Mesenchymal stem cell (in vitro differentiated cells and primary cell): ENCODE data around the gene KIRREL3.

ENCODE experiments used
- DNase-seq: peaks from one replicate; pipeline ENCODE4 v3.0.0-alpha.2; 2013
- H2AFZ ChIP-seq: one replicate; pipeline ENCODE4 v1.6.1; 2013; ENCODE audit warnings: low read depth, mild to moderate bottlenecking, control low read depth, inconsistent platforms, low read length, moderate library complexity
- H2AK5ac ChIP-seq: 2 replicates; pipeline ENCODE4 v1.6.1; 2013; ENCODE audit warnings: low read length, moderate library complexity, mild to moderate bottlenecking, inconsistent platforms; ENCODE audit not compliant: severe bottlenecking
- H2BK120ac ChIP-seq: one replicate; pipeline ENCODE4 v1.6.1; 2013; ENCODE audit warnings: low read depth, mild to moderate bottlenecking, inconsistent platforms, low read length, moderate library complexity
- H2BK12ac ChIP-seq, 2 experiments: one replicate each; pipeline ENCODE4 v1.6.1; 2013; ENCODE audit warnings: inconsistent platforms in 2 of 2, low read length in 2 of 2, mild to moderate bottlenecking in 2 of 2, moderate library complexity in 2 of 2, control low read depth in 1 of 2
- H2BK15ac ChIP-seq: one replicate; pipeline ENCODE4 v1.6.1; 2013; ENCODE audit warnings: mild to moderate bottlenecking, low read depth, inconsistent platforms; ENCODE audit not compliant: poor library complexity, severe bottlenecking
- H2BK5ac ChIP-seq: 2 replicates; pipeline ENCODE4 v1.6.1; 2013; ENCODE audit warnings: low read depth, mild to moderate bottlenecking, low read length, control low read depth, inconsistent platforms; ENCODE audit not compliant: poor library complexity, severe bottlenecking
- H3K14ac ChIP-seq, 2 experiments: one replicate each; pipeline ENCODE4 v1.6.1; 2013; ENCODE audit warnings: inconsistent platforms in 2 of 2, low read length in 2 of 2, control low read depth in 1 of 2, mild to moderate bottlenecking in 1 of 2, moderate library complexity in 1 of 2
- H3K18ac ChIP-seq, 2 experiments: one replicate each; pipeline ENCODE4 v1.6.1; 2013; ENCODE audit warnings: inconsistent platforms in 2 of 2, low read length in 2 of 2, control low read depth in 1 of 2, low read depth in 1 of 2, mild to moderate bottlenecking in 1 of 2
- H3K23ac ChIP-seq, 2 experiments: one replicate each; pipeline ENCODE4 v1.6.1; 2013; ENCODE audit warnings: inconsistent platforms in 2 of 2, low read length in 2 of 2, mild to moderate bottlenecking in 2 of 2, moderate library complexity in 2 of 2, control low read depth in 1 of 2
- H3K27ac ChIP-seq: 2 replicates; pipeline ENCODE4 v1.5.1; 2013; ENCODE audit warnings: mild to moderate bottlenecking, moderate library complexity, low read length, control low read depth, inconsistent platforms; ENCODE audit not compliant: poor library complexity, severe bottlenecking
- H3K27me3 ChIP-seq, 2 experiments: 2 replicates each; pipeline versions ENCODE4 v1.6.1 to v1.7.0; 2013; ENCODE audit warnings: low read length in 2 of 2, mild to moderate bottlenecking in 2 of 2, moderate library complexity in 2 of 2, control low read depth in 1 of 2, inconsistent platforms in 1 of 2; ENCODE audit not compliant: control insufficient read depth in 1 of 2, insufficient read depth in 1 of 2
- H3K36me3 ChIP-seq, 2 experiments: 2 replicates each; pipeline versions ENCODE4 v1.6.1 to v1.7.0; 2013; ENCODE audit warnings: low read length in 2 of 2, control low read depth in 1 of 2, inconsistent platforms in 1 of 2, low read depth in 1 of 2, mild to moderate bottlenecking in 1 of 2; ENCODE audit not compliant: insufficient read depth in 2 of 2, control insufficient read depth in 1 of 2
- H3K4ac ChIP-seq, 2 experiments: one replicate each; pipeline ENCODE4 v1.6.1; 2013; ENCODE audit warnings: inconsistent platforms in 2 of 2, low read length in 2 of 2, mild to moderate bottlenecking in 2 of 2, moderate library complexity in 2 of 2, control low read depth in 1 of 2, low read depth in 1 of 2
- H3K4me1 ChIP-seq: 2 replicates; pipeline ENCODE4 v1.6.1; 2013; ENCODE audit warnings: low read depth, low read length, control low read depth; ENCODE audit not compliant: control insufficient read depth, insufficient read depth
- H3K4me2 ChIP-seq: 2 replicates; pipeline ENCODE4 v1.6.1; 2013; ENCODE audit warnings: low read length, mild to moderate bottlenecking, inconsistent platforms; ENCODE audit not compliant: poor library complexity, severe bottlenecking
- H3K4me3 ChIP-seq, 2 experiments: 2 replicates each; pipeline versions ENCODE4 v1.5.1 to v1.7.0; 2013; ENCODE audit warnings: low read length in 2 of 2, mild to moderate bottlenecking in 2 of 2, control low read depth in 1 of 2, low read depth in 1 of 2; ENCODE audit not compliant: insufficient read depth in 1 of 2
- H3K79me1 ChIP-seq: replicated peaks from 2 replicates; pipeline ENCODE4 v1.6.1; 2013; ENCODE audit warnings: mild to moderate bottlenecking, control low read depth, low read length, inconsistent platforms; ENCODE audit not compliant: poor library complexity, severe bottlenecking
- H3K9ac ChIP-seq: 2 replicates; pipeline ENCODE4 v1.7.0; 2013; ENCODE audit warnings: mild to moderate bottlenecking, low read length, moderate library complexity
- H3K9me3 ChIP-seq: 2 replicates; pipeline ENCODE4 v1.7.0; 2013; ENCODE audit warnings: mild to moderate bottlenecking, low read length; ENCODE audit not compliant: control insufficient read depth
- H4K8ac ChIP-seq: one replicate; pipeline ENCODE4 v1.6.1; 2013; ENCODE audit warnings: inconsistent platforms, mild to moderate bottlenecking, low read length, moderate library complexity
- H4K91ac ChIP-seq: one replicate; pipeline ENCODE4 v1.6.1; 2013; ENCODE audit warnings: mild to moderate bottlenecking, low read length, inconsistent platforms
- WGBS: methylation state at CpG from one replicate; pipeline ENCODE4 v1.1.7; 2013; ENCODE audit warnings: mixed read lengths; 5-methylcytosine and 5-hydroxymethylcytosine counted together

KIRREL3 gene

GRCh38 chr11:126800009-126800408, 200.6 kb downstream of the KIRREL3 start:
- H3K4me3 ChIP-seq = no peak overlapping the region
- no peak overlapping the region for H2BK5ac ChIP-seq
- no peak overlapping the region for H3K14ac ChIP-seq
- no peak overlapping the region for H2BK12ac ChIP-seq
- no peak overlapping the region for H4K91ac ChIP-seq
- no peak overlapping the region for H3K27ac ChIP-seq
- no peak overlapping the region for H2AFZ ChIP-seq
- no peak for DNase-seq
- 57% methylated on average over 3 of the region's 3 CpGs for WGBS
- H2AK5ac ChIP-seq = no peak overlapping the region
- no peak overlapping the region for H3K4ac ChIP-seq
- no peak overlapping the region for H2BK120ac ChIP-seq
- H3K9me3 ChIP-seq = no peaks in the 10 kb centered on the region
- no peak overlapping the region for H4K8ac ChIP-seq
- H3K9ac ChIP-seq = peak overlapping the region; percentile 7
- H3K18ac ChIP-seq = no peak overlapping the region
- H3K36me3 ChIP-seq = no peaks in the 10 kb centered on the region
- H3K79me1 ChIP-seq = peaks cover 4% of the 10 kb centered on the region
- peaks cover 10% of the 10 kb centered on the region for H3K4me1 ChIP-seq
- no peaks in the 10 kb centered on the region for H3K27me3 ChIP-seq
- no peak overlapping the region for H2BK15ac ChIP-seq
- no peak overlapping the region for H3K4me2 ChIP-seq
- no peak overlapping the region for H3K23ac ChIP-seq

GRCh38 chr11:126797457-126798169, 203.0 kb downstream of the KIRREL3 start:
- Histone ChIP-seq H3K9ac (no peak overlapping the region), H3K14ac (no peak overlapping the region), H3K4me3 (no peak overlapping the region), H2AFZ (no peak overlapping the region), H3K23ac (no peak overlapping the region), H2BK15ac (no peak overlapping the region), H2BK5ac (no peak overlapping the region), H3K4ac (no peak overlapping the region), H3K36me3 (no peaks in the 10 kb centered on the region), H4K8ac (no peak overlapping the region), H3K4me1 (peaks cover 12% of the 10 kb centered on the region), H4K91ac (no peak overlapping the region), H3K79me1 (peaks cover 4% of the 10 kb centered on the region), H2BK120ac (no peak overlapping the region), H3K27me3 (no peaks in the 10 kb centered on the region), H3K18ac (no peak overlapping the region), H2AK5ac (no peak overlapping the region), H3K4me2 (no peak overlapping the region), H3K27ac (no peak overlapping the region), H3K9me3 (no peaks in the 10 kb centered on the region), H2BK12ac (no peak overlapping the region)
- 73% methylated on average over 4 of the region's 5 CpGs for WGBS
- DNase-seq = no peak

- Histone ChIP-seq H3K27ac (no peak overlapping the region), H2AFZ (no peak overlapping the region), H4K8ac (no peak overlapping the region), H3K27me3 (no peaks in the 10 kb centered on the region), H2BK5ac (no peak overlapping the region), H3K4me3 (no peak overlapping the region), H2AK5ac (no peak overlapping the region), H2BK15ac (no peak overlapping the region), H3K9ac (no peak overlapping the region), H3K9me3 (no peaks in the 10 kb centered on the region), H4K91ac (no peak overlapping the region), H2BK12ac (no peak overlapping the region), H3K36me3 (no peaks in the 10 kb centered on the region), H3K4ac (no peak overlapping the region), H3K23ac (no peak overlapping the region), H3K14ac (no peak overlapping the region), H3K18ac (no peak overlapping the region), H3K79me1 (peaks cover 6% of the 10 kb centered on the region), H3K4me1 (peaks cover 12% of the 10 kb centered on the region), H3K4me2 (no peak overlapping the region), H2BK120ac (no peak overlapping the region)
- 77% methylated on average over 6 of the region's 6 CpGs for WGBS
- no peak for DNase-seq
Measured at GRCh38 chr11:126793596-126793995, 207.0 kb downstream of the KIRREL3 start.

- H3K4me2 ChIP-seq = no peak overlapping the region
- H3K9ac ChIP-seq = no peak overlapping the region
- H3K4ac ChIP-seq = no peak overlapping the region
- peak overlapping the region; percentile 68 for H2AK5ac ChIP-seq
- H3K27me3 ChIP-seq = no peaks in the 10 kb centered on the region
- no peaks in the 10 kb centered on the region for H3K36me3 ChIP-seq
- H3K4me1 ChIP-seq = peaks cover 9% of the 10 kb centered on the region
- no peak overlapping the region for H2BK15ac ChIP-seq
- H3K18ac ChIP-seq = no peak overlapping the region
- H4K91ac ChIP-seq = no peak overlapping the region
- no peak overlapping the region for H2BK5ac ChIP-seq
- no peaks in the 10 kb centered on the region for H3K9me3 ChIP-seq
- H2AFZ ChIP-seq = no peak overlapping the region
- H3K27ac ChIP-seq = no peak overlapping the region
- H4K8ac ChIP-seq = no peak overlapping the region
- no peak overlapping the region for H3K4me3 ChIP-seq
- 78% methylated on average over 6 of the region's 7 CpGs for WGBS
- H3K14ac ChIP-seq = no peak overlapping the region
- H3K23ac ChIP-seq = no peak overlapping the region
- H2BK12ac ChIP-seq = no peak overlapping the region
- H2BK120ac ChIP-seq = no peak overlapping the region
- no peak for DNase-seq
- H3K79me1 ChIP-seq = peaks cover 9% of the 10 kb centered on the region
Measured at GRCh38 chr11:126791991-126792390, 208.6 kb downstream of the KIRREL3 start.
